ENCODE measurements around the gene SMIM21.

The SMIM21 gene

GRCh38 chr18:75377258-75377657 lies 50.2 kb downstream of the SMIM21 start:
- no peak for DNase-seq (ENCODE audit: low spot score)

- DNase-seq (ENCODE audit: low spot score) = no peak
Measured at GRCh38 chr18:75376004-75376403, 51.5 kb downstream of the SMIM21 start.

DNA sequence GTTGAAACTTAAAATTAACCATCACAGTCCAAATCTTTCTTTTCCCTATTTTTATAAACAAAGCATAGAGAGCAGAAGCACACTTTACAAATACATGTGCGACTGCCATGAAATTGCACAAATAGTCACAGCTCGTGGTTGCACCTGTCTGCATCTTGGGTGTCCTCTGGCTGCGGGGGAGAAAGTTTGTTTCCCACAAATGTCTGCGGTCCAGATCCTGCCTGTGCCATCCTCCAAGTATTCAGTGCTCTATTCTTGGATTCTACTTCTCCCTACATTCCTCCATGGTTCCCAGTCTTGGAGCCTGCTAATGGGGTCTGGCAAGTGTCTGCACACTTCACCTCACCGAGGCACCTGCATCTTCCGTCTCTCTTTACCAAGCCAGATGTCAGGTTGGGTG lies 52.2 kb downstream of the SMIM21 start:
- DNase-seq (ENCODE audit: low spot score) = no peak

GRCh38 chr18:75374466-75374865 lies 53.0 kb downstream of the SMIM21 start:
- no peak for DNase-seq (ENCODE audit: low spot score)

- no peak for DNase-seq (ENCODE audit: low spot score)
Measured at GRCh38 chr18:75369026-75369721, 58.3 kb downstream of the SMIM21 start.

DNA sequence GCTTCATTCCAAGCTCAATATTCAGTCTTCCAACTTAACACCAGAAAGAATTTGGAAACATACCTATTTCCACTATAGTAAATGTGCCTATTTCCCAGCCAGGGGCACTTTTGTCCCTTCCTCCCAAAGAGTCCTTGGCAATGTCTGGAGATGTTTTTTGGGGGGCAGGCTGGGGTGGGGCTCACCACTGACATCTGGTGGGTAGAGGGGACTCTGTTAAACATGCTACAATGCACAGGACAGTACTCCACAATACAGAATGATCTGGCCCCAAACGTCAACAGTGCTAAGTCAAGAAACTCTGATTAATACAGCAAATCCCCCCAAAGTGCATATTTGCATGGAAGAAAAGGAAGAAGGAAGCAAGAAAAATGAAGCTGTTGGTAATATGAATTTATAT lies 61.7 kb downstream of the SMIM21 start:
- no peak for DNase-seq (ENCODE audit: low spot score)

DNA sequence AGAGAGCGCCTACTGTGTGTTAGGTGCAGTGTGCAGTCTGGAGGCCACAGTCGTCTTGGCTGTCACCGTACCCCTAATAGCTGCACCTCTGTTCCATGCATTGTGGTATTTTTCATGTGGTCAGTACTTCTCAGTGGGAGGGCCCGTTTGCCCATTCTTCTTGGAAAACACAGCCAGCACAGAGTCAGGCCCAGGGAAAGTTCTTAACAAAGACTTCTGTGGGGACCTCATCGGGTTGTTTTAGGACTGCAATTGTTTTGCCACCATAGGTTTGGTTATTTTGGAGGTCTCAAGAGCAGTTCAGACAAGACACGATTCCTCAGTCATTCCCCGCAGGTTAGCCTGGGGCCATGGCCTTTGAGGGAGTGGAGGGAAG lies 62.3 kb downstream of the SMIM21 start:
- DNase-seq (ENCODE audit: low spot score) = no peak

DNA sequence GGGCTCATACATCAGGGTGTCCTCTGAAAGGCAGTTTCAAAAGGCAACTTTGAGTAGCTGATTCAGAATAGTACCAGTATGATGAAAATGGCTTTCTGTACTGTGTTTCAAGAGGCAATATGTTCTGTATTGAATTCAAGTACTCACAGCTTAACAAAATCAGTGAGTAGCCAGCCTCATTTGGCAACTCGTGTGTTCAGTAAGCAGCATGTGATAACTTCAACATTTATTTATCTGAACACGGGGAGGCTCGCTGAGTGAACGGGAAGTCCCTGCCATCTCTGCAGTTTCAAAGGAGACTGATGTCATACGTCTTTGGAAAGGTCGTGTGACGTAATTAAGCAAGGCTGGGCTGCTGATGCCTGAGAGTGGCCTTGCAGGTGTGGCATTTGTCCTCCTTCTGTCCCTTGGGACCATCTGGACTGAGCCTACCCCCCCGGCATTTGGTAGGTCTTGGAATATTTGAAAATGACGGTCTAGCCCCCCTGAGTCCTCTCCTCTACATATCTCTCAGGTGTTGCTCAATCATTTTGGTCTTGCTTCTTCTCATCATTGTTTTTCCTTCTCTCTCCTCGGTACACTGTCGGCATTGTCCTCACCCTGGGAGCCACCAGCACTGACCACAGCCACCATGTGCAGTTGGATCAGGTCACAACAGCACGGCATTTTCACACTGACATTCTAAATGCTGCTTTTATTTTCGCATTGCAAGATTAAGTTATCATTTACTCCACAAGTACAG lies 62.8 kb downstream of the SMIM21 start:
- DNase-seq (ENCODE audit: low spot score) = no peak

DNA sequence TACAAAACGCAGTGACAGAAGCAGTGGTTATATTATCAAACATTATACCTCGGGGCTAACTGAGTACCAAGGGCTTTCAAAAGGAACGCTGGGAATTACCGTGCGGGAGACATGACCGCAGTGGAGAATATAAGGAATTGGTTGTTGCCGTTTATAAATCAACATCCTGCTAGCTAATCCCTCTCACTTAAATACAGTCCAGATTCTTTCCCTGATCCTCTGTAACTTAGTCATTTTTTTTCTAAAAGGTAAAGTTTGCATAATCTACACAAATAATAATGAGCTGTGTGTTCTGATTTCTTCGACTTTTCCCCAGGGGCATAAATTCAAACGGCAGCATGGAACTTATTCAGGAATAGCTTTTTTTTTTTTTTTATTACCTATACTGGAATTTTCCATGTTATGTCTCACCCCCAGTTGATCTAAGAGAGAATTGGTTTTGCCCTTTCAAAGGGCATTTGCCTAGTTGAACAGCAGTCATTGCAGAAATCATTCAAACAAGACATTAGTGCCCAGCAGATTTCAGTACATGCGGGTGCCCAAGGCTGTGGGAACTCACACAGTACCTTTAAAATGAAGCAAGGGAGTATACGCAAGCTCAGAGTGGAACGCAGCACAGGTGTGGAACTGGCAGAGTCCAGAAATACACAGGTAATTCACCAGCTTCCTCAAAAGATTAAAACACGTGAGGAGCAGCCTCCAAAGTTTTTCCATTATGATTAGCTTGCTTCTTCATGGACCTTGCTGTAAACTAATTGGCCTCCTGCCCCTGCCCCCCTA lies 63.9 kb downstream of the SMIM21 start:
- no peak for DNase-seq (ENCODE audit: low spot score)

DNA sequence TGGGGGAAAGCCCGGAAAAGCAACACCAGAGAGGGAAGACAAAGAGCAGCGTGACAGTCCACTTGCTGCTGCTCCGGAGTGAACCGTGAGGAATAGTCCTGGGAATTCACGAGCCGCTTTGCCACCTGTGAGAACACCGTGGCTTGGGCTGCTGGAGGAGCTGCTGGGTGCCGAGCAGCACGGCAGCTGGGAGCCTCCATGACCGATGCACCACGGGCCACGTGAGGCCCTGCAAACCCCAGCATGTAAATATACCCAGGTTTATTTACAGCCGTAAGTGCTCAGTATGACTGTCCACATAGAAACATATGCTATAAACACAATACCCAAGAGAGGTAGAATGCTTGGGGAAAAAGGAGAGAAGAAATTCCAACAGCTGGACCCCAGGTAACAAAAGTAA lies 65.1 kb downstream of the SMIM21 start:
- DNase-seq (ENCODE audit: low spot score) = no peak

GRCh38 chr18:75360941-75361340 lies 66.6 kb downstream of the SMIM21 start:
- DNase-seq (ENCODE audit: low spot score) = no peak

DNA sequence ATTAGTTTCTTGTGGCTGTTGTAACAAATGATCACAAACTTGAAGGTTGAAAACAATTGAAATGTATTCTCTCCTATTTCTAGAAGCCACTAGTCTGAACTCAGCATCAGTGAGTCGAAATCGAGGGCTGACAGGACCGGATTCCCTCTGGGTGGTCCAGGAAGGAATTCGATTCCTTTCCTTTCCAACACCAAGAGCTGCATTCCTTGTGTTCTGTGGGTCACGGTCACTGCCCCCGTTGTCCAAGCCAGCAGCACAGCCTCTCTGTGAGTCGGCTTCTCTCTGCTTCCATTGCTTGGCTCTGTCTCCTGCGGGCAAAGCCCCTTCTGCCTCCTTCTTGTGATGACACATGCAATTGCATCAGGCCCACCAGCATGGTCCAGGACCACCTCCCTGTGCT lies 67.3 kb downstream of the SMIM21 start:
- no peak for DNase-seq (ENCODE audit: low spot score)

All from hematopoietic multipotent progenitor cell treated with erythropoietin and hydrocortisone succinate and interleukin-3 and kit ligand, for 15 days (in vitro differentiated cells).